ENCODE measurements around the gene CDKAL1. TPM values are rescaled to one million over a fixed set of nuclear protein-coding genes. Genes with fewer than 3 reads are reported as not detected.

Gene CDKAL1
- total RNA-seq, 1 experiment from 2014 or later: 20.6 TPM

- CTCF ChIA-PET: no interaction called here
- Mint-ChIP-seq H3K27me3 (ENCODE audit: low read depth) (no peaks in the 10 kb centered on the region; the same call in 1 of the 2 replicates), H3K4me1 (peaks cover 44% of the 10 kb centered on the region), H3K9me3 (peaks cover 15% of the 10 kb centered on the region), H3K36me3 (peaks cover 16% of the 10 kb centered on the region), H3K4me3 (no peak overlapping the region), H3K27ac (no peak overlapping the region)
- POLR2A ChIA-PET: interaction anchor here (0.6 kb wide), 1 partner anchor 448 kb away, joined by 3 read pairs; no protein-coding TSS in a partner anchor
- DNase-seq (ENCODE audit: low spot score) (no peak), ATAC-seq (no peak)
- no peak for TF ChIP-seq KAT7 (CRISPR knock-in tag; IDR thresholded peaks at IDR 0.05; ENCODE audit: borderline replicate concordance)
- no peak for TF ChIP-seq ZNF416 (CRISPR knock-in tag; IDR thresholded peaks at IDR 0.05)
- TF ChIP-seq PREB (CRISPR knock-in tag; IDR thresholded peaks at IDR 0.05; ENCODE audit: borderline replicate concordance): no peak
- no peak for TF ChIP-seq OVOL2 (CRISPR knock-in tag; IDR thresholded peaks at IDR 0.05; ENCODE audit: borderline replicate concordance)
- no peak for TF ChIP-seq NR1H2 (CRISPR knock-in tag; IDR thresholded peaks at IDR 0.05)
- no peak for TF ChIP-seq ZNF532 (CRISPR knock-in tag; IDR thresholded peaks at IDR 0.05; ENCODE audit: borderline replicate concordance)
- TF ChIP-seq NFYB (CRISPR knock-in tag; conservative IDR thresholded peaks at IDR 0.05; ENCODE audit: low read depth): no peak
- no peak for TF ChIP-seq TEAD1 (CRISPR knock-in tag; IDR thresholded peaks at IDR 0.05)
- no peak for TF ChIP-seq NR3C1 (CRISPR knock-in tag; conservative IDR thresholded peaks at IDR 0.05; ENCODE audit: low read depth)
- TF ChIP-seq USF1 (CRISPR knock-in tag; IDR thresholded peaks at IDR 0.05): no peak
- TF ChIP-seq ATF2 (CRISPR knock-in tag; IDR thresholded peaks at IDR 0.05; ENCODE audit: borderline replicate concordance, low read depth): no peak
- no peak for TF ChIP-seq ZBTB43 (CRISPR knock-in tag; IDR thresholded peaks at IDR 0.05)
- TF ChIP-seq MXD4 (CRISPR knock-in tag; IDR thresholded peaks at IDR 0.05; ENCODE audit: borderline replicate concordance): no peak
- TF ChIP-seq ZBTB21 (CRISPR knock-in tag; IDR thresholded peaks at IDR 0.05; ENCODE audit: borderline replicate concordance): no peak
- TF ChIP-seq ERG (CRISPR knock-in tag; IDR thresholded peaks at IDR 0.05): no peak
Observed at GRCh38 chr6:20998748-20999448, 464.6 kb downstream of the CDKAL1 start.
